HepG2 (cell line): ENCODE results near the gene EGF. TPM values are rescaled to one million over a fixed set of nuclear protein-coding genes. Genes with fewer than 3 reads are reported as not detected.

Experiments used
- AKNA ChIP-seq: sonication (generic); formaldehyde crosslinking; IDR thresholded peaks from 2 replicates; pipeline ENCODE4 v1.4.0; 2020; ENCODE audit warnings: missing genetic modification reagents, borderline replicate concordance
- EHMT2 ChIP-seq: fragments of 200-600 bp; sonication (generic); IDR thresholded peaks from 2 replicates; pipeline ENCODE4 v1.7.0; 2017; ENCODE audit warnings: antibody characterized with exemption, low read depth, low read length, borderline replicate concordance
- ZMYM4 ChIP-seq: sonication (generic); formaldehyde crosslinking; IDR thresholded peaks from 2 replicates; pipeline ENCODE4 v1.8.1; 2023; ENCODE audit warnings: mild to moderate bottlenecking, missing genetic modification reagents
- ZNF296 ChIP-seq: sonication (generic); formaldehyde crosslinking; conservative IDR thresholded peaks from 2 replicates; pipeline ENCODE4 v1.5.0; 2020; ENCODE audit warnings: mild to moderate bottlenecking, missing genetic modification reagents
- ZNF709 ChIP-seq: sonication (generic); formaldehyde crosslinking; IDR thresholded peaks from 2 replicates; pipeline ENCODE4 v1.5.0; 2020; ENCODE audit warnings: mild to moderate bottlenecking, missing genetic modification reagents
- polyA plus RNA-seq, 8 experiments: library from polyadenylated mRNA; depleted of rRNA in 3 of 8; stranded (reverse) in 7 of 8; unstranded in 1 of 8; fragments of >200 nt; fragmentation: Illumina TruSeq in 4 of 8; extraction: Trizol in 4 of 8; gene quantifications; 2 replicates each; pipeline versions ENCODE4 v1.2.1 to v1.2.3, GENCODE V29; 2011 to 2016; ENCODE audit warnings: low read depth in 4 of 8, missing spikeins in 1 of 8, mixed read lengths in 1 of 8; ENCODE audit not compliant: insufficient read depth in 1 of 8
- total RNA-seq, 5 experiments: library from RNA; depleted of rRNA; stranded (reverse); fragments of >200 nt; fragmentation: Illumina TruSeq; extraction: Trizol; gene quantifications; 2 replicates each; pipeline ENCODE4 v1.2.3, GENCODE V29; 2016; ENCODE audit warnings: low read depth in 1 of 5
- TF ChIP-seq, protein P1 (sequence below): sonication (generic); formaldehyde crosslinking; IDR thresholded peaks from 2 replicates; pipeline ENCODE4 v1.5.0; 2020; ENCODE audit warnings: mild to moderate bottlenecking, missing genetic modification reagents, borderline replicate concordance

The EGF gene
- total and polyA plus RNA-seq, 2 of the 13 experiments (the other 11 are each of a cell fraction or from before 2014, with no cell fraction given) = 0.07 to 0.08 TPM

GRCh38 chr4:110055158-110055768, 142.6 kb downstream of the EGF start (continued):
- no peak for TF ChIP-seq AKNA
- no peak for TF ChIP-seq ZNF296 (CRISPR knock-in tag)
- TF ChIP-seq ZMYM4 (CRISPR knock-in tag) = 0 out of 2 replicates have a peak, but pooled peaks have one; percentile 35
- no peak for TF ChIP-seq ZNF709 (CRISPR knock-in tag)
- TF ChIP-seq EHMT2 = 0 out of 2 replicates have a peak, but pooled peaks have one; percentile 38
- TF ChIP-seq, protein P1, sequence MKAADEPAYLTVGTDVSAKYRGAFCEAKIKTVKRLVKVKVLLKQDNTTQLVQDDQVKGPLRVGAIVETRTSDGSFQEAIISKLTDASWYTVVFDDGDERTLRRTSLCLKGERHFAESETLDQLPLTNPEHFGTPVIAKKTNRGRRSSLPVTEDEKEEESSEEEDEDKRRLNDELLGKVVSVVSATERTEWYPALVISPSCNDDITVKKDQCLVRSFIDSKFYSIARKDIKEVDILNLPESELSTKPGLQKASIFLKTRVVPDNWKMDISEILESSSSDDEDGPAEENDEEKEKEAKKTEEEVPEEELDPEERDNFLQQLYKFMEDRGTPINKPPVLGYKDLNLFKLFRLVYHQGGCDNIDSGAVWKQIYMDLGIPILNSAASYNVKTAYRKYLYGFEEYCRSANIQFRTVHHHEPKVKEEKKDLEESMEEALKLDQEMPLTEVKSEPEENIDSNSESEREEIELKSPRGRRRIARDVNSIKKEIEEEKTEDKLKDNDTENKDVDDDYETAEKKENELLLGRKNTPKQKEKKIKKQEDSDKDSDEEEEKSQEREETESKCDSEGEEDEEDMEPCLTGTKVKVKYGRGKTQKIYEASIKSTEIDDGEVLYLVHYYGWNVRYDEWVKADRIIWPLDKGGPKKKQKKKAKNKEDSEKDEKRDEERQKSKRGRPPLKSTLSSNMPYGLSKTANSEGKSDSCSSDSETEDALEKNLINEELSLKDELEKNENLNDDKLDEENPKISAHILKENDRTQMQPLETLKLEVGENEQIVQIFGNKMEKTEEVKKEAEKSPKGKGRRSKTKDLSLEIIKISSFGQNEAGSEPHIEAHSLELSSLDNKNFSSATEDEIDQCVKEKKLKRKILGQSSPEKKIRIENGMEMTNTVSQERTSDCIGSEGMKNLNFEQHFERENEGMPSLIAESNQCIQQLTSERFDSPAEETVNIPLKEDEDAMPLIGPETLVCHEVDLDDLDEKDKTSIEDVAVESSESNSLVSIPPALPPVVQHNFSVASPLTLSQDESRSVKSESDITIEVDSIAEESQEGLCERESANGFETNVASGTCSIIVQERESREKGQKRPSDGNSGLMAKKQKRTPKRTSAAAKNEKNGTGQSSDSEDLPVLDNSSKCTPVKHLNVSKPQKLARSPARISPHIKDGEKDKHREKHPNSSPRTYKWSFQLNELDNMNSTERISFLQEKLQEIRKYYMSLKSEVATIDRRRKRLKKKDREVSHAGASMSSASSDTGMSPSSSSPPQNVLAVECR (CRISPR knock-in tag) = no peak
